Measurements from ENCODE around the gene EFNA2.

EFNA2 gene

DNA sequence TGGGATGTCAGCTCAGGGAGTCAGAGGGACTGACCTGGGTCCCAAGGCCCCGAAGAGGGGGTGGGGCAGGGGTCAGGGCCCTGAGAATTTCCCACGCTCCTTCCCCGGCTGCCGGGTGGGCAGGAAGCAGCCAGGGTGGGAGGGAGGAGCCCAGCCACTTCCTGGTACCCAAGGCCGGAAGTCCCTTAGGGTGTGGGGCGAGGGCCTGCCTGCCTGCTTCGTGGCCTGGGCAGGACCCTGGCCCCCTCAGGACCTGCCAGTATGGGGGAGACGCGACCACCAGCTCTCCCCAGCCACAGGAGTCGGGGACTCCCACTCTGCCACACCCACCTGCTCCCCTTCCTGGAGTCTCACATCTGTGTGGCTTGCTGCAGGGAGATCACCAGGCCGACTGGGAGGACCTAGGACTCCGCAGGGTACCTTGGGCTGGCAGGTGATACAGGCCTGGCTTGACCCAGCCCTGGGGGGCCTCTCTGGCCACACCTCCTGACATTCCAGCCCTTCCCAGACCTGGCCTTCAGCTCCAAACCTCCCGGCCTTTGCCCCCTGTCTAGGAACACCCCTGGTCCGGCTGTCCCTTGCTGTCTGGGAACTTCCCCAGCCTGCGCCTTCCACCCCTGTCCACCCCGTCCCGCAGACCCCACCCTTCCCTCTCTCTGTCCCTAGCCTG, 26.3 kb upstream of the EFNA2 start:
- ATAC-seq, result peak; percentile 16
- TF ChIP-seq TCF4 (CRISPR knock-in tag; IDR thresholded peaks at IDR 0.05; ENCODE audit: borderline replicate concordance) (no peak), ZNF565 (CRISPR knock-in tag; conservative IDR thresholded peaks at IDR 0.05; ENCODE audit: low read depth) (peak; percentile 58; the same call in 1 of the 2 replicates), PPARA (CRISPR knock-in tag; IDR thresholded peaks at IDR 0.05; ENCODE audit: borderline replicate concordance) (no peak), ESRRG (CRISPR knock-in tag; IDR thresholded peaks at IDR 0.05) (peak; percentile 78; the same call in 1 of the 2 replicates), ZFP30 (CRISPR knock-in tag; IDR thresholded peaks at IDR 0.05) (peak; percentile 19; the same call in 1 of the 2 replicates), BACH2 (CRISPR knock-in tag; IDR thresholded peaks at IDR 0.05; ENCODE audit: borderline replicate concordance) (no peak), OSR1 (CRISPR knock-in tag; IDR thresholded peaks at IDR 0.05) (no peak), GLIS3 (CRISPR knock-in tag; IDR thresholded peaks at IDR 0.05) (peak; percentile 94), SNAI2 (CRISPR knock-in tag; IDR thresholded peaks at IDR 0.05) (no peak), ZFP3 (CRISPR knock-in tag; IDR thresholded peaks at IDR 0.05) (0 out of 2 replicates have a peak, but pooled peaks have one; percentile 37), ZNF8 (CRISPR knock-in tag; IDR thresholded peaks at IDR 0.05) (peak; percentile 35; the same call in 1 of the 2 replicates), RARB (CRISPR knock-in tag; IDR thresholded peaks at IDR 0.05) (peak; percentile 95), CSDC2 (CRISPR knock-in tag; IDR thresholded peaks at IDR 0.05) (no peak), ISL1 (CRISPR knock-in tag; IDR thresholded peaks at IDR 0.05) (no peak), ARNTL (CRISPR knock-in tag; IDR thresholded peaks at IDR 0.05; ENCODE audit: borderline replicate concordance, low read depth) (no peak), ZNF70 (CRISPR knock-in tag; IDR thresholded peaks at IDR 0.05) (0 out of 2 replicates have a peak, but pooled peaks have one; percentile 42), TOX (CRISPR knock-in tag; IDR thresholded peaks at IDR 0.05; ENCODE audit: borderline replicate concordance) (peak; percentile 36; the same call in 1 of the 2 replicates), ZC3H10 (CRISPR knock-in tag; IDR thresholded peaks at IDR 0.05) (peak; percentile 62; the same call in 1 of the 2 replicates)
- TF ChIP-seq, protein P1, sequence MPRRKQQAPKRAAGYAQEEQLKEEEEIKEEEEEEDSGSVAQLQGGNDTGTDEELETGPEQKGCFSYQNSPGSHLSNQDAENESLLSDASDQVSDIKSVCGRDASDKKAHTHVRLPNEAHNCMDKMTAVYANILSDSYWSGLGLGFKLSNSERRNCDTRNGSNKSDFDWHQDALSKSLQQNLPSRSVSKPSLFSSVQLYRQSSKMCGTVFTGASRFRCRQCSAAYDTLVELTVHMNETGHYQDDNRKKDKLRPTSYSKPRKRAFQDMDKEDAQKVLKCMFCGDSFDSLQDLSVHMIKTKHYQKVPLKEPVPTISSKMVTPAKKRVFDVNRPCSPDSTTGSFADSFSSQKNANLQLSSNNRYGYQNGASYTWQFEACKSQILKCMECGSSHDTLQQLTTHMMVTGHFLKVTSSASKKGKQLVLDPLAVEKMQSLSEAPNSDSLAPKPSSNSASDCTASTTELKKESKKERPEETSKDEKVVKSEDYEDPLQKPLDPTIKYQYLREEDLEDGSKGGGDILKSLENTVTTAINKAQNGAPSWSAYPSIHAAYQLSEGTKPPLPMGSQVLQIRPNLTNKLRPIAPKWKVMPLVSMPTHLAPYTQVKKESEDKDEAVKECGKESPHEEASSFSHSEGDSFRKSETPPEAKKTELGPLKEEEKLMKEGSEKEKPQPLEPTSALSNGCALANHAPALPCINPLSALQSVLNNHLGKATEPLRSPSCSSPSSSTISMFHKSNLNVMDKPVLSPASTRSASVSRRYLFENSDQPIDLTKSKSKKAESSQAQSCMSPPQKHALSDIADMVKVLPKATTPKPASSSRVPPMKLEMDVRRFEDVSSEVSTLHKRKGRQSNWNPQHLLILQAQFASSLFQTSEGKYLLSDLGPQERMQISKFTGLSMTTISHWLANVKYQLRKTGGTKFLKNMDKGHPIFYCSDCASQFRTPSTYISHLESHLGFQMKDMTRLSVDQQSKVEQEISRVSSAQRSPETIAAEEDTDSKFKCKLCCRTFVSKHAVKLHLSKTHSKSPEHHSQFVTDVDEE (CRISPR knock-in tag; IDR thresholded peaks at IDR 0.05), result no peak
- TF ChIP-seq, protein P2, sequence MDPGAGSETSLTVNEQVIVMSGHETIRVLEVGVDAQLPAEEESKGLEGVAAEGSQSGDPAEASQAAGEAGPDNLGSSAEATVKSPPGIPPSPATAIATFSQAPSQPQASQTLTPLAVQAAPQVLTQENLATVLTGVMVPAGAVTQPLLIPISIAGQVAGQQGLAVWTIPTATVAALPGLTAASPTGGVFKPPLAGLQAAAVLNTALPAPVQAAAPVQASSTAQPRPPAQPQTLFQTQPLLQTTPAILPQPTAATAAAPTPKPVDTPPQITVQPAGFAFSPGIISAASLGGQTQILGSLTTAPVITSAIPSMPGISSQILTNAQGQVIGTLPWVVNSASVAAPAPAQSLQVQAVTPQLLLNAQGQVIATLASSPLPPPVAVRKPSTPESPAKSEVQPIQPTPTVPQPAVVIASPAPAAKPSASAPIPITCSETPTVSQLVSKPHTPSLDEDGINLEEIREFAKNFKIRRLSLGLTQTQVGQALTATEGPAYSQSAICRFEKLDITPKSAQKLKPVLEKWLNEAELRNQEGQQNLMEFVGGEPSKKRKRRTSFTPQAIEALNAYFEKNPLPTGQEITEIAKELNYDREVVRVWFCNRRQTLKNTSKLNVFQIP (CRISPR knock-in tag; IDR thresholded peaks at IDR 0.05; ENCODE audit: borderline replicate concordance, low read depth), result no peak
- TF ChIP-seq, protein P3, sequence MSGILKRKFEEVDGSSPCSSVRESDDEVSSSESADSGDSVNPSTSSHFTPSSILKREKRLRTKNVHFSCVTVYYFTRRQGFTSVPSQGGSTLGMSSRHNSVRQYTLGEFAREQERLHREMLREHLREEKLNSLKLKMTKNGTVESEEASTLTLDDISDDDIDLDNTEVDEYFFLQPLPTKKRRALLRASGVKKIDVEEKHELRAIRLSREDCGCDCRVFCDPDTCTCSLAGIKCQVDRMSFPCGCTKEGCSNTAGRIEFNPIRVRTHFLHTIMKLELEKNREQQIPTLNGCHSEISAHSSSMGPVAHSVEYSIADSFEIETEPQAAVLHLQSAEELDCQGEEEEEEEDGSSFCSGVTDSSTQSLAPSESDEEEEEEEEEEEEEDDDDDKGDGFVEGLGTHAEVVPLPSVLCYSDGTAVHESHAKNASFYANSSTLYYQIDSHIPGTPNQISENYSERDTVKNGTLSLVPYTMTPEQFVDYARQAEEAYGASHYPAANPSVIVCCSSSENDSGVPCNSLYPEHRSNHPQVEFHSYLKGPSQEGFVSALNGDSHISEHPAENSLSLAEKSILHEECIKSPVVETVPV (CRISPR knock-in tag; IDR thresholded peaks at IDR 0.05), result 0 out of 2 replicates have a peak, but pooled peaks have one; percentile 59
- TF ChIP-seq, protein P4, sequence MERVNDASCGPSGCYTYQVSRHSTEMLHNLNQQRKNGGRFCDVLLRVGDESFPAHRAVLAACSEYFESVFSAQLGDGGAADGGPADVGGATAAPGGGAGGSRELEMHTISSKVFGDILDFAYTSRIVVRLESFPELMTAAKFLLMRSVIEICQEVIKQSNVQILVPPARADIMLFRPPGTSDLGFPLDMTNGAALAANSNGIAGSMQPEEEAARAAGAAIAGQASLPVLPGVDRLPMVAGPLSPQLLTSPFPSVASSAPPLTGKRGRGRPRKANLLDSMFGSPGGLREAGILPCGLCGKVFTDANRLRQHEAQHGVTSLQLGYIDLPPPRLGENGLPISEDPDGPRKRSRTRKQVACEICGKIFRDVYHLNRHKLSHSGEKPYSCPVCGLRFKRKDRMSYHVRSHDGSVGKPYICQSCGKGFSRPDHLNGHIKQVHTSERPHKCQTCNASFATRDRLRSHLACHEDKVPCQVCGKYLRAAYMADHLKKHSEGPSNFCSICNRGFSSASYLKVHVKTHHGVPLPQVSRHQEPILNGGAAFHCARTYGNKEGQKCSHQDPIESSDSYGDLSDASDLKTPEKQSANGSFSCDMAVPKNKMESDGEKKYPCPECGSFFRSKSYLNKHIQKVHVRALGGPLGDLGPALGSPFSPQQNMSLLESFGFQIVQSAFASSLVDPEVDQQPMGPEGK (CRISPR knock-in tag; IDR thresholded peaks at IDR 0.05; ENCODE audit: borderline replicate concordance), result peak; percentile 76
- TF ChIP-seq, protein P5, sequence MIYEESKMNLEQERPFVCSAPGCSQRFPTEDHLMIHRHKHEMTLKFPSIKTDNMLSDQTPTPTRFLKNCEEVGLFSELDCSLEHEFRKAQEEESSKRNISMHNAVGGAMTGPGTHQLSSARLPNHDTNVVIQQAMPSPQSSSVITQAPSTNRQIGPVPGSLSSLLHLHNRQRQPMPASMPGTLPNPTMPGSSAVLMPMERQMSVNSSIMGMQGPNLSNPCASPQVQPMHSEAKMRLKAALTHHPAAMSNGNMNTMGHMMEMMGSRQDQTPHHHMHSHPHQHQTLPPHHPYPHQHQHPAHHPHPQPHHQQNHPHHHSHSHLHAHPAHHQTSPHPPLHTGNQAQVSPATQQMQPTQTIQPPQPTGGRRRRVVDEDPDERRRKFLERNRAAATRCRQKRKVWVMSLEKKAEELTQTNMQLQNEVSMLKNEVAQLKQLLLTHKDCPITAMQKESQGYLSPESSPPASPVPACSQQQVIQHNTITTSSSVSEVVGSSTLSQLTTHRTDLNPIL (CRISPR knock-in tag; IDR thresholded peaks at IDR 0.05; ENCODE audit: low read depth), result peak; percentile 63
